Iris pigment epithelial cell (primary cell): Measurements from ENCODE around the gene MX1.
"Not testable (repeated sequence)": the region's sequence is repeated elsewhere in the genome, so short reads cannot be mapped to it uniquely, and the experiment has no call there.

Experiments used
- DNase-seq: peaks from one replicate; pipeline ENCODE4 v3.0.0-alpha.2; 2011; ENCODE audit warnings: low read depth

The MX1 gene

GRCh38 chr21:41407541-41408460, 18.2 kb upstream of the MX1 start:
- DNase-seq = no peak

- no peak for DNase-seq
These were observed 15.7 kb upstream of the MX1 start for GRCh38 chr21:41410361-41410760.

GRCh38 chr21:41410767-41411448, 15.1 kb upstream of the MX1 start:
- DNase-seq = no peak

- DNase-seq = no peak
These were observed 14.5 kb upstream of the MX1 start for GRCh38 chr21:41411449-41412089.

- not testable (repeated sequence) for DNase-seq
These were observed 8.5 kb upstream of the MX1 start for GRCh38 chr21:41417505-41417904.

- DNase-seq = no peak
These were observed 7.6 kb upstream of the MX1 start for GRCh38 chr21:41418393-41418792.

GRCh38 chr21:41418956-41419680, 6.9 kb upstream of the MX1 start:
- DNase-seq = no peak

- peak; percentile 81 for DNase-seq
These were observed 5.8 kb upstream of the MX1 start for GRCh38 chr21:41419921-41420862.

GRCh38 chr21:41420998-41421397, 5.0 kb upstream of the MX1 start:
- DNase-seq = not testable (repeated sequence)

GRCh38 chr21:41422546-41423304, 3.3 kb upstream of the MX1 start:
- DNase-seq = no peak

GRCh38 chr21:41423305-41423636, 2.8 kb upstream of the MX1 start:
- DNase-seq = not testable (repeated sequence)

- DNase-seq = no peak
These were observed 468 bp upstream of the MX1 start for GRCh38 chr21:41425588-41425953.

- no peak for DNase-seq
These were observed 801 bp downstream of the MX1 start for GRCh38 chr21:41426676-41427404.

- no peak for DNase-seq
These were observed 1.5 kb downstream of the MX1 start for GRCh38 chr21:41427556-41427955.

GRCh38 chr21:41428311-41428710, 2.3 kb downstream of the MX1 start:
- no peak for DNase-seq

GRCh38 chr21:41428847-41429246, 2.8 kb downstream of the MX1 start:
- no peak for DNase-seq

- DNase-seq = no peak
These were observed 3.3 kb downstream of the MX1 start for GRCh38 chr21:41429305-41429704.

GRCh38 chr21:41429925-41430491, 4.0 kb downstream of the MX1 start:
- no peak for DNase-seq

- no peak for DNase-seq
These were observed 5.9 kb downstream of the MX1 start for GRCh38 chr21:41431788-41432548.
